Measurements from ENCODE around the gene GRB10.

The GRB10 gene

DNA sequence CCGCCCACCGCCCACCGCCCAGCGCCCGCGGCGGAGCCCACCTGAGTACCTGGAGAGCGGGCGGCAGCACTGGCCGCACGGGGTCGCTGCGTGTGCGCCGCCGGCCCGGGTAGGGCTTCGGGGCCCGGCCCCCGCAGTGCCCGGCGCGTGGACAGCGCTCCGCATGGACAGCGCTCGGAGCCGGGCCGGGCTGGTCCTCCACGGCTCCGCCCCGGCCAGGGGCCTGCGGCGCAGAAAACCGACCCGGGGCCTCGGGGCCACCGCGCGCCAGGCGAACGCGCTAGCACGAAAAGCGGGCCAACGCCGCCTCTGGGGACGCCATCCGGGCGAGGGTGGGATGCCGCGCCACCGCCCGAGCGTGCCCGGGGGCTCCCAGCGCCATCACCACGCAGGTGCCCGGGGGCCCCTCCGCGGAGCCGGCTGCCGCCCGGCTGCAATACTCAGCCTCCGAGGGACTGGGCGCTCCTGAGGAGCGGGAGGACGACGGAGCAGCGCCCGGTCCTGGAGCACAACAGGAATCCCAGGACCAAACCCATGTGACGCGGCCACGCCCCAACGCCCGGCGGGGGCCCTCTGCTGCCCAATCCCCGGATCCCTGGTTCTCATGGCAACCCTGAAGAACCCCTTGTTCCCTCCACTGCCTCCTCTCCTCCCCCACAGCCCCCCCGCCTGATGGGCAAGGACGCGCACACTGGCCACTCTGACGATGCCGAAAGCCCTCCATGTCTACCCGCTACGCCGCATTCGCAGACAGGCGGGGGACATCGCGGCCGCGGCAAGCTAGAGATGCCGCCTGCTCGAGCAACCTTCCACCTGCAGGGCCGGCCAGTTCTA lies at the start of gene GRB10:
Gene GRB10 (minus strand): TSS at position 522 of the 834 bp plus-strand sequence. CDS start 50,574 bp downstream, outside the sequence.
- DNase-seq (ENCODE audit: low read depth) = no peak

DNA sequence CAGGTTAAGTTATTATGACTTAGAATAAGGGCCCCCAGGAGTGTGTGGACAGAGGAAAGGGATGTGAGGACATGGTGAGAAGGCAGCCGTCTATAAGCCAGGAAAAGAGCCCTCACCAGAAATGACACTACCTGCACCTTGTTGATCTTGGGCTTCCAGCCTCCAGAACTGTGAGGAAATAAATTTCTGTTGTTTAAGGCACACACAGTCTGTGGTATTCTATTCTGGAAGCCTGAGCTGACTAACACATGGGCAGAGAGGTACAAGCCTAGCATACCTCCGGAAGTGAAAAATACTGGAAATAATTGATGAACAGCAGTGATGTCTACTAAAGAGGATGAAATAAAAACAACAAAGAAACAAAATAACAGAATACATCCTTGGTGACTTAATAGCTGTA lies 46.1 kb upstream of the GRB10 start:
- no peak for DNase-seq (ENCODE audit: low read depth)

DNA sequence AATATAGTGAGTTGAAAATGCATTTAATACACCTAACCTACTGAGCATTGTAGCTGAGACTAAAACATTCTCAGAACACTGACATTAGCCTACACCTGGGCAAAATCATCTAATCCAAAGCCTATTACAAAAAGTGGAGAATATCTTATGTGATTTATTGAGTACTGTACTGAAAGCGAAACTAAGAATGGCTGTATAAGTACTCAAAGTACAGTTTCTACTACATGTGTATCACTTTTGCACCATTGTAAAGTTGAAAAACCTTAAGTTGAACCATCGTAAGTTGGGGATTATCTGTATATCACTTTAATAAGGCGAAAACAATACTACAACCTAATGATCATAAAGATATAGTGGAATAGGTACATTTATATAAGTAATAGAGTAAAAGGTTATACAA lies 45.4 kb upstream of the GRB10 start:
- no peak for DNase-seq (ENCODE audit: low read depth)

DNA sequence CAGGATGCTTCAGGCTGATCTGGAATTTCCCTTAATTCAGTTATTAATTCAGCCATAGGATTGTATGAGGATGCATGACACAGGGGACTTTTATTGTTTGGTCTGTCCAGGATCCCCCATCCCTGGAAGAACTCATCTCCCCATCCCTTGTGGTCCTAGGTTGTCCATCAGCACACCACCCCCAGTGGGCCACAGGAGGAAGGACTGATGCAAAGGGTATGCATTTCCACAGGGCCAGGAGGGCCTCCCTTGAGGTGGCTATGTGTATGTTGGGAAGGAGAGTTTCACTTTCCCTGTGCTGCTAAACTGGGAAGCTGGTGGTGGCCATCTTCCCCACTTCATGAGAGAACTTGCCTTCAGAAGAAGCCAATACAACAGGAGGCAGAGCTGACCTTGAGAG lies 44.6 kb upstream of the GRB10 start:
- DNase-seq (ENCODE audit: low read depth) = no peak

DNA sequence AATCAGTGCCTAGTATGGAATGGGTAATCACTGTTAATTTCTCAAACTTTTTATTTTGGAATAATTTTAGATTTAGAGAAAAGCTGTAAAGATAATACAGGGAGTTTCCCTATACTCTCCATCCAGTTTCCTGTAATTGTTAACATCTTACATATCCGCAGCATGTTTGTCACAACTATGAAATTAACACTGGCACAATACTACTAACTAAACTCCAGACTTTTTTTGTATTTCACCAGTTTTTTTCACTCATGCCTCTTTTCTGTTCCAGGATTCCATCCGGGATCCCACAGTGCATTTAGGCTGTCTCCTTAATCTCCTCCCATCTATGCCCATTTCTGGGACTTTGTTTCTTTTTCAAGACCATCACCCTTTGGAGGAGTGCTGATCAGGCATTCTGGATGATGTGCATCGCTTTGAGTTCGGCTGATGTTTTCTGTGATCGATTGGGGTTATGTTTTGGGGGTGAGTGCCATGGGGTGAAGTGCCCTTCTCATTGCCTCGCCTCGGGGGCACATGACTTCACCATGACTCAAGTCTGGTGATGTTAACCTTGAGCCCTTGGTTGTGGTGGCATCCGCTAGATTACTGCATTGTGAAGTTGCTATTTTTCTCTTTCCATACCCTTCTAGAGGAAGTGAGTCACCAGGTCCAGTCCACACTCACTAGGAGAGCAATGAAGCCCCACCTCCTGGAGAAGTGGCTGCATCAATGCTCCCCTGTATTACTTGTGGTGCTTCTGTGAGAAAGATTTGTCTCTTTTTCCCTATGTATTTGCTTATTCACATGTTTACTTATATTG lies 43.9 kb upstream of the GRB10 start:
- DNase-seq (ENCODE audit: low read depth) = no peak

DNA sequence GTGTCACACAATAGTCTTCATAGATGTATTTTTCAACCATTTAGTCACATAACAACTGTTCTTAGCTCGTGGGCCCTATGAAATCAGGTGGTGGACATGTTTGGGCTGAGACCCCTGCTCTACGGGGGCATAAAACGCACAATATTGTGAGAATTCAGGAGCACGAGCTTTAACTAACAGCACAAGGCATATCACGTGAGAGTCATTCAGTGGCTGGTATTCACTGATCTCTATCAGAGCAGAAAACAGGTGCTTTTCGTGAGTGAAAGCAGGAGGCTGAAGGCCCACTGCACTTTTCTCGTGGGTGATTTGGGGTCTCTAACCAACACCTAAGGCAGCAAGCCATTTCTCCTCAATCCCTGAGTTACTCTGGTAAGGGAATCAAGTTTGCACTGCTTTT lies 42.8 kb upstream of the GRB10 start:
- DNase-seq (ENCODE audit: low read depth) = no peak

DNA sequence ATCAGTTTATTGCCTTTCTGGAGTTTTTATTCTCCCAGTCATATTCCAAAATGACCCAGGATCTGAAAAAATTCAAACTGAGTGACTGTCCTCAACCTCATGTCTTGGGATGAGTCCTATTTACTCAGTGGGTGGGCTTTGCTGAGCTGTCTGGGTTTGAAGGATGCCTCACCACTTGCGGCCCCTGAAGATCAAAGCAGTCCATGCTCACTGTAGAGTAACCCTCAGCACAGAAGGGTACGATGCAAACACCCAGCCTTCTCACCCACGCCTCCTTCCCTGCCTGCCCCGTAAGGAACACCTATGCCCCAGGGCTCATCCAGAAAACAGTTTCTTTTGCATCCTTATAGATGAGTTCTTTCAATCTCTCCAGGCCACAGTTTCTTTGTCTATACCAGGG lies 42.2 kb upstream of the GRB10 start:
- DNase-seq (ENCODE audit: low read depth) = no peak

DNA sequence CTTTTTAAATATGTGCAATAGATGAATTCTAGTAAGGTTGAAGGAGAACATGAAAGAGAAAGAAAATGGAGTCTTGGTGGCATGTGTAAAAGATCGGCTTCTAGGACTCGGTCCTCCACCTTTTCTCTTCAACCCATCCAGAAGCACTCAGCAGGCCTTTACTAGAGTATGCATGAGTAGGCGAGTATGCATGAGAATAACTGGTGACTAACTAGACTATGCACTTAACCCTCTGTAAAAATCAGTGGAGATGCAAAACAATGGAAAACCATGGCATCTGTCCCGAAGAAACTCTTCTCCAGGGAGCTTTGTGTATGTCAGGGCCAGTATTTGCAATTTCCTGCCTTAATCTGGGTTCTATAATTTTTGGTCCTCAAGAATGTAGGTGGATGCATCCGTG lies 40.0 kb upstream of the GRB10 start:
- no peak for DNase-seq (ENCODE audit: low read depth)

DNA sequence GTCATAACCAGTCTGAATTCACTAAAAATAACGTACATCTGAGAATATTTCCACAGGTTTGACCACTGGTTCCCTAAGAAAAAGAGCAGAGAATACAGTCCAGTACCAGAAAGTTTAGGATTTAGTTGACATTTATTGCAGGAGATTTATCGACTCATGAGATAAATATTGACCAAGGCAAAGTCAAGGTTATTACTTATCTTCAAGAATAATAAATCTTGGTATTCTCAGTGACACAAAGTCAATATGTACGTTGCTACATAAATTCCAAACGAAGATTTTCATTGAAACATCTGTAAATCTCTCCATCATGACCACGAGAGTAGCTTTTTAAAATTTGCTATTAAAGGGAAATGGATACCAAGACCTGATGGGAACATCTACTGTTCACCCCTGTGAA lies 39.4 kb upstream of the GRB10 start:
- no peak for DNase-seq (ENCODE audit: low read depth)

DNA sequence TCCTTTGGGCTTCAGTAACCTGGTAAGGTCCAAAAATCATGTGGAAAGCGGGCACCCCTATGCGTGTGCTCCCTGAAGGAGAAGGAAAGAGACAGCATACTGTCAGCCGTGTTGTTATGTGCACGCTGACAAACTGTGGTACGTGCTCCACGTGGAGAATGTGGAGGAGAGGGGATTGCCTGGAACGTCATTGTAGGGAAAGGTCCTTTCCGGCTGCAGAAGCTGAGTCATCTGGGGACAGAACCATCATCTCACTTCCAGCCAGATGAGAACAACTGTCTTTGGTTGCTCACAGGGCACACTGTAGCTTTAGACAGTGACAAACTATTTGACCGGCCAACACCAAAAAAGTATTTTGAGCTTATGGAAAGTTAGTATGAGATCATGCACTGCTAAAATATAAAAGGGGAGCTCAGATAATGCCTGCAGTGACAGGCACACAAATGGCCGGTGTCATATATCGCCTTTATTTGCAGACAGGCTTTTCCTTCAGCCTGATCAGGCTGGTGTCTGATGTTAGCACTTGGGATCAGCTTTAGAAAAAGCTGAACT lies 38.8 kb upstream of the GRB10 start:
- no peak for DNase-seq (ENCODE audit: low read depth)

DNA sequence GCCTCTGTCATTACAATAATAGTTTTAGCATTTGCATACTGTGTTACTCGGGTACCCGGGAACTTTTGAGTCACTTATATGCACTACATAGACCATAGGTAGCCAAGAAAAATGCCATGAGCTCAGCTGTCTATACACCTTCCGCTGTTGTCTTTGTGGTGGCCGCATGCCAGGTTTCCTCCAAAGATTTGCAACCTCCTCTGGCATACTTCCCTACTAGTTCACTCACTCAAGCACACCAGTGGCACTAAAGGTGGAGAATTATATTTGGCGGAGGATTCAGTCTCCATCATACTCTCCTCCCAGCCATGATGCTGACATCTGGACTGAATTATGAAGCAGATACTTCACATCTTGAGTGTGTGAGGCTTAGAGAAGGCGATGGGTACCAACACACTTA lies 35.6 kb upstream of the GRB10 start:
- DNase-seq (ENCODE audit: low read depth) = no peak

DNA sequence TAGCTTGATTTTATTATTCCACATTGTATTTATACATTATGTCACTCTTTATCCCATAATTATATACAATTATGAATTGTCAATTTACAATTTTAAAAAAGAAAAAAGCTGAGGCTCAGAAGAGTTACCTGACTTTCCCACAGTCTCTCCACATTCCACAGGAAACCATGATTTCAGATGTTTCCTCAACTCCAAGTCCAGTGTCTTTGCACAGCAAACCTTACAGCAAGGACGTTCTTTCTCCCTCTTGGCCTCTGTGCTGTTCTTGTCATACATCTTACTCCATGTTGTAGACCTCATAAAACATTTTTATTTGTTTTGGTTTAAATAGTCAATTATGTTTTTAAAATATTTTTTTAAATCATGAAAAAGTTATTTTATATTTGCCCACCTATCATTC lies 34.9 kb upstream of the GRB10 start:
- DNase-seq (ENCODE audit: low read depth) = no peak

DNA sequence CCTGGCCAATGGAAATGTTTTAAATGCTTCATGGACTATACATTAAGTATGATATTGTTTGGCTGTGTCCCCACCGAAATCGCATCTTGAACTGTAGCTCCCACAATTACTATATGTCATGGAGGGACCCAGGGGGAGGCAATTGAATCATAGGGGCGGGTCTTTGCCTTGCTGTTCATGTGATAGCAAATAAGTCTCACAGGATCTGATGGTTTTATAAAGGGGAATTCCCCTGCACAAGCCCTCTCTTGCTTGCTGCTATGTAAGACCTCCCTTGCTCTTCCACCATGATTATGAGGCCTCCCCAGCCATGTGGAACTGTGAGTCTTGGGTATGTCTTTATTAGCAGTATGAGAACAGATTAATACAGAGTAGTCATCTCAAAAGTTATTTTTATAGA lies 32.4 kb upstream of the GRB10 start:
- no peak for DNase-seq (ENCODE audit: low read depth)

DNA sequence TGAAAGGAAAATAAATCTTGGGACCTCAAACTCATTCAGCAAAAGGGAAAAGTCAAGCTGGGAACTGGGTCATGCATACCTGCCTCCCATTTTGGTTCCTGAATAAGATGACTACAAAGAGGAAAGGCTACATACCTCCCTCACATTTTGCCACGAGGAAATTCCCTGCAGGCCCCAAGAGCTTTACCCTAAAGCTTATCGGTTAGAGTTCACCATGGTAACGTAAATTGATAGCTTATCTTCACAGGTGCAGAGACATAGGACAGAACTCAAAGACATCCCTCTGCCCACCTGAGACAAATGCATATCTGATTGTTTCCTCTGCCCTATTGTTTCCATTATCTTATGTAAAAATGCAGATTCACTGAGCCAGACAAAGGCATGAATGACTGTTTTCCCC lies 31.5 kb upstream of the GRB10 start:
- DNase-seq (ENCODE audit: low read depth) = no peak

DNA sequence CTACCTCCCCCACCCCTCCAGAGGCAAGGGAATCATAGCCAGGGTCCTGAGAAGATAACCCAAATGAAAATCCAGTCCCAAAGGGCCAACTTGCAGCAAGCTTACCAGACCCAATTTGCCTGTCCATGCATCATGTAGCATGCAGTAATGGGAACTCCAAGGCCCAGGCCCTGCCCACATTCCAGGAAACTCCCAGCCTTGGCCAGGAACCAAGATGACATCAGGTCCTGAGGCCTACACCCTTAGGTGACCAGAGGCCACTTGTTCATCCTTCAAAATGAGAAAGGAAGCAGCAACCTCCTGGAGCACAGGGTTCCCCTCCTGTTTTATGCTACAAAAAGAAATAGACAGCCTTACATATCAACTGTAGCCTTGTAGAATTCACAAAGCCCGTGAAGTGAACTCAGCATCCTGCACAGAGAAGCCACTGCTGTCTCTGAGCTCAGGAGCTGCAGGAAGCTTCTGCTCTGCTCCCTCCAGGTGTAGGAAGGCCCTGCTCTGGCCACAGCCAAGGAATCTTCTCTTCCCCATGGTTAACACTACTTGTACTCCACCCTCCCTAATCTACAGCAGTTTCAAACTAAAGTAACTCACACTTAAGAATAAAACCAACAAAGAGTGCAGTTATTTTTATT lies 30.3 kb upstream of the GRB10 start:
- no peak for DNase-seq (ENCODE audit: low read depth)

DNA sequence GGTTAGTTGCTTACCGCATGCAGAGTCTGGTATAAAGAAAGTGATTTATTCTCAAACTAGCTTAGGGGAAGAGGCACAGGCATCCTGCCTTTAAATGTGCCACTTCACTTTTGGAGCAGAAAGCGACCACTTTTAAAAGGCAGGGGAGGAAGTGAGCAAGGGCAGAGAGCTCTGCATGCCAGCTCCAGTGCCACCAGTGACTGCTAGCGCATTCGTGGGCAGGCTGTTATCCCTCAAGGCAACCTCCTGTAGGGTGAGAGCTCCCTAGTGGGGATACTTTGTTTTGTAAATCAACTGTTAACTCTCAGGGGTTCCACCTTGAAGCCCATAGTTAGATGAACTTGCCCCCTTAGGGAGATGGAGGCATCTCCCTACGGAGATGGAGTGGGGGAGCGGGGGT lies 29.4 kb upstream of the GRB10 start:
- DNase-seq (ENCODE audit: low read depth) = no peak

DNA sequence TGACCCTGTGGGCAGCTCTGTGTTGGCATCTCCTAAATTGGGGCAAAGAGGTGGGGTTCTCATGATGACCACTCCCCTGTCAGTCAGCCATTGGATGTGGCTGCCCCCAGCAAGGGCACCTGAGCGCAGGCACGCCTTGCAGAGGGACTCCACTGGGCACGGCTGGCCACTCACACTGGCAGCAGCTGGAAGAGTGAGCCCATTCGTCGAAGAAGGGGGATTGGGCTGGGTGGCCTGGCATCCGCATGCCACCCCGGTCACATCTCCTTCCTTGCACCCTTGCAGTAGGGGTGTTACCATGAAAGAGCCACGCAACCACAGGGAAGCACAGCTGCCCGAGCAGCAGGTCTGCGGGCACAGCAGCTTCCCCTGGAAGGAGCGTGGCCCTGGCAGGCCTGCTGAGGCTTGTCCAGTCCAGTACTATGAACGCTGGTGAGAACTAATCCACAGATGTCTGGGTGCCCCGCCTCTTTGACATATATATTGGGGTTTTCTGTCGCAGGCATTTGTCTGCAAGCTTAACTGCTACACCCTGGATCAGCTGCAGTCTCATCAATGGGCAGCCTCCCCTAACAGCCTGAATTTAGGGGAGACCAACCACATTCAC lies 25.7 kb upstream of the GRB10 start:
- no peak for DNase-seq (ENCODE audit: low read depth)

DNA sequence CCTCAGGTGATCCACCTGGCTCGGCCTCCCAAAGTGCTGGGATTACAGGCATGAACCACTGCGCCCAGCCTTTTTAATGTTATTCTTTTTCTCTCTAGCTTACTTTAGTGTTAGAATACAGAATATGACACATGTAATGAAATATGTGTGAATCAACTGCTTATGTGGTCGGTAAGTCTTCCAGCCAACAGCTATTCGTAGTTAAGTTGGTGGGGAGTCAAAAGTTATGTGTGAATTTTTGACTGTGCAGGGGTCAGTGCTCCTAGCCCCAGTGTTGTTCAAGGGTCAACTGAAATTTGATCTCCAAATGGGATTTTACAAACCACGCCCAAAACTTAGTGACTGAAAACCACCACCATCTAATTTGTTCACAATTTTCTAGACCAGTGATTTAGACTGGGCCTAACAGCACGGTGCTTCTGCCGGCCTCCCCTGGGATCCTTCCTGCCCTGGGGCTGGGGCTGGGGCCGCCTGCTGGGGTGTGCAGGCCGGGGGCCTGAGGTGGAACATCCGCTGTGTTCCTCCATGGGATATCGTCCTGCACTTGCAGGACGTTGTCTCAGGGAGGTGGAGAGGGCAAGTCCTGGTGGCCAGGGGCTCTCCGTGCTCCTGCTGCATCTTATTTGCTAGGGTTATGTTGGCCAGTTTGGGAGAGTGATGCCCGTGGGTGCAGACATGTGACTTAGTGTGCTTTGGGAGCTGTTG lies 24.5 kb upstream of the GRB10 start:
- no peak for DNase-seq (ENCODE audit: low read depth)

DNA sequence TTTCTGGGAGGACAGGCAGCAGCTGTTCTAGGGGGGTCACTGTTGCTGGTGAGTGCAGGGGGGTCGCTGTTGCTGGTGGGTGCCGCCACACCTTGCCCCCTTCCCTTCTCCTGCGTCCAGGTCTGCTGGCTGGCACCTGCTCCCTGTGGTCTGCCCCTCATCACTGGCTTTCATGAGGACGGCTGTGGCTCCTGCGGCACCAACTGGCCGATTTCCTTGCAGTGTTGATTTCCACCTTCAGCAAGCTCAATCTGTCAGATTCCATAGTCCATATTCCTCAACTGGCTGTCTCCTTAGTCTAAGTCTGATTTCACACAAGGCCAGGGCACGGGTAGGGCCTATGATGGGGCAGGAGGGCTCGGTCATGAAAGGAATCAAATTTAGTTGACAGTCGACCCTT lies 23.4 kb upstream of the GRB10 start:
- no peak for DNase-seq (ENCODE audit: low read depth)

DNA sequence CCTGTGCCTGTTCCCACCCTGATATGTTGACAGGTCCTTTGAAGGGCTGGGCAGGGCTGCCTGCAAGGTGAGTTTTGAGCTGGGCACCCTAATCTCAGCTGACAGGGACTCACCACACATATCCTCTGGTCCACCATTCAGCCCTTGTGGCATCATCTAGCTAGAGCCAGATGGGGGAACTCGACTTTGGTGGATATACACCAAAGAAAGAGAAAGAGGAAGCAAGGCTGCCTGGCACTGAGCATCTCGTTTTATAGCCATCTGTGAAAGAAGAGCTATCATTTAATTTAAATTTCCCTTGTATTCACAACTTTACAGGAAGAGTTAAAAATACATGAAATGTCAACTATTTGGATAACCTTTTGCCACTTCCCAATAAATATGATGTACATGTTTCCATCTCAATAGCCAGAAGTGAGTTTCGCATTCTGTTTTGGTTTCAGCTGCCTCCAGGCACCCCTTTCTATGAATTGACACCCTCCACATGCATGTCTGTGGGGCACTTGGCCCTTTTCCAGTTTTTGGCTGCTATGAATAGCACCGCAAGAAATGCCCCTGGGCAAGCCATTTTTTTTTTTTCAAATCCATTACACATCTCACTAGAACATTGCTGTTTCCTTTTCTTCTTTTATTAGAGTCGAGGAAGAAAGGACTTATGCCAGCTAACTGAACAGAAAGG lies 22.9 kb upstream of the GRB10 start:
- no peak for DNase-seq (ENCODE audit: low read depth)

Measured in T-helper 22 cell (primary cell).